Stimulated activated naive CD4-positive, alpha-beta T cell (primary cell): ENCODE results near the gene GAPVD1.
"Not testable (repeated sequence)": the region's sequence is repeated elsewhere in the genome, so short reads cannot be mapped to it uniquely, and the experiment has no call there.

Source experiments
- DNase-seq, 6 experiments: peaks; one replicate each; lab custom pipeline; 2025; lab: John Stamatoyannopoulos, UW

Gene GAPVD1

GRCh38 chr9:125246261-125246667 is 15.4 kb upstream of the GAPVD1 start:
- no peak for DNase-seq

GRCh38 chr9:125254231-125254630 is 7.4 kb upstream of the GAPVD1 start:
- no peak for DNase-seq

GRCh38 chr9:125255781-125256391 is 5.7 kb upstream of the GAPVD1 start:
- no peak for DNase-seq

GRCh38 chr9:125258160-125258785 is 3.4 kb upstream of the GAPVD1 start:
- DNase-seq = no peak

GRCh38 chr9:125258832-125259534 is 2.6 kb upstream of the GAPVD1 start:
- no peak for DNase-seq

- DNase-seq = no peak
Measured at GRCh38 chr9:125260561-125260960, 1.1 kb upstream of the GAPVD1 start.

GRCh38 chr9:125262294-125262991 is 817 bp downstream of the GAPVD1 start:
- DNase-seq = peak in 3 of 6 experiments; percentile 7 to 28 (median 16)

GRCh38 chr9:125264068-125264467 is 2.4 kb downstream of the GAPVD1 start:
- DNase-seq = peak in 3 of 6 experiments; percentile 32 to 39 (median 34)

- no peak for DNase-seq
Measured at GRCh38 chr9:125268394-125269013, 6.9 kb downstream of the GAPVD1 start.

GRCh38 chr9:125269014-125269397 is 7.4 kb downstream of the GAPVD1 start:
- DNase-seq = no peak

- DNase-seq = no peak
Measured at GRCh38 chr9:125271081-125271480, 9.5 kb downstream of the GAPVD1 start.

- no peak for DNase-seq
Measured at GRCh38 chr9:125272697-125273096, 11.1 kb downstream of the GAPVD1 start.

- no peak for DNase-seq
Measured at GRCh38 chr9:125276771-125277170, 15.1 kb downstream of the GAPVD1 start.

GRCh38 chr9:125277411-125277810 is 15.8 kb downstream of the GAPVD1 start:
- no peak for DNase-seq

GRCh38 chr9:125280945-125281344 is 19.3 kb downstream of the GAPVD1 start:
- no peak for DNase-seq

GRCh38 chr9:125284855-125285254 is 23.2 kb downstream of the GAPVD1 start:
- no peak for DNase-seq

GRCh38 chr9:125286935-125287433 is 25.4 kb downstream of the GAPVD1 start:
- not testable (repeated sequence) for DNase-seq

- DNase-seq = no peak
Measured at GRCh38 chr9:125293134-125293533, 31.5 kb downstream of the GAPVD1 start.

- no peak for DNase-seq
Measured at GRCh38 chr9:125295657-125296056, 34.0 kb downstream of the GAPVD1 start.

GRCh38 chr9:125296843-125297372 is 35.3 kb downstream of the GAPVD1 start:
- no peak for DNase-seq

GRCh38 chr9:125297917-125298316 is 36.3 kb downstream of the GAPVD1 start:
- DNase-seq = peak in 2 of 6 experiments; percentile 11 to 20

GRCh38 chr9:125302241-125302640 is 40.6 kb downstream of the GAPVD1 start:
- no peak for DNase-seq
